ENCODE measurements around the gene ANGPT4. TPM values are rescaled to one million over a fixed set of nuclear protein-coding genes. Genes with fewer than 3 reads are reported as not detected.
"Not testable (repeated sequence)": the region's sequence is repeated elsewhere in the genome, so short reads cannot be mapped to it uniquely, and the experiment has no call there.

The ANGPT4 gene
- total RNA-seq, 1 donor from 2014 or later: 0.12 TPM

GRCh38 chr20:829551-829950 lies 86.6 kb downstream of the ANGPT4 start:
- H3K27ac Mint-ChIP-seq (ENCODE audit: unreplicated experiment): no peak overlapping the region

DNA sequence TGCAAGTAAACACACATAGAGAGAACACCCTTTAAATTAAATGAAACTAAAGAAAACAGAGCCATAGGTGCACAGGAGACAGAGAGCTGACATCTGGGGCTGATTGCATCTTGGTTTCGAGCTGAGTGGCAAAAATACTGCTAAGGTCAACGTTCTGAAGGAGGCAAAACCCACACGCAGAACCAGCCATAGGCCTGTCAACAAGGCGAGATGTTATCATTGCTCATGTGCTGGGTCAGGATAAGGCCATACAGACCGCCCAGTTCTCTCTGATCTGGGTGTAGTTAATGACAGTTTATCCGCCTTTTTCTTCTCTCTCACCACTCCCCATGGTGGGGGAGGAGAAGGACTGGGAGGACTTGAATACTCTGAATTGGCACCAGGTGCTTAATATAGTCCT lies 87.1 kb downstream of the ANGPT4 start:
- Mint-ChIP-seq H3K27me3 (ENCODE audit: low read depth) (no peaks in the 10 kb centered on the region), H3K36me3 (ENCODE audit: low read depth) (no peaks in the 10 kb centered on the region), H3K4me1 (ENCODE audit: low read depth) (peaks cover 6% of the 10 kb centered on the region), H3K9me3 (ENCODE audit: low read depth) (no peaks in the 10 kb centered on the region), H3K27ac (ENCODE audit: unreplicated experiment) (no peak overlapping the region), H3K4me3 (ENCODE audit: unreplicated experiment) (no peak overlapping the region)
- TF ChIP-seq CTCF (IDR thresholded peaks at IDR 0.05): no peak
- no peak for DNase-seq (ENCODE audit: low spot score)

More at GRCh38 chr20:829551-829950, 86.6 kb downstream of the ANGPT4 start:
- peaks cover 12% of the 10 kb centered on the region for H3K4me1 Mint-ChIP-seq (ENCODE audit: low read depth)
- no peak overlapping the region for H3K4me3 Mint-ChIP-seq (ENCODE audit: unreplicated experiment)
- H3K27me3 Mint-ChIP-seq (ENCODE audit: low read depth): no peaks in the 10 kb centered on the region
- no peaks in the 10 kb centered on the region for H3K9me3 Mint-ChIP-seq (ENCODE audit: low read depth)
- no peak for TF ChIP-seq CTCF (IDR thresholded peaks at IDR 0.05)
- H3K36me3 Mint-ChIP-seq (ENCODE audit: low read depth): no peaks in the 10 kb centered on the region
- DNase-seq (ENCODE audit: low spot score): no peak

GRCh38 chr20:827981-828380 lies 88.2 kb downstream of the ANGPT4 start:
- not testable (repeated sequence) for H3K9me3 Mint-ChIP-seq (ENCODE audit: low read depth); H3K27ac Mint-ChIP-seq (ENCODE audit: unreplicated experiment); H3K4me3 Mint-ChIP-seq (ENCODE audit: unreplicated experiment); H3K27me3 Mint-ChIP-seq (ENCODE audit: low read depth); H3K4me1 Mint-ChIP-seq (ENCODE audit: low read depth); H3K36me3 Mint-ChIP-seq (ENCODE audit: low read depth)
- DNase-seq (ENCODE audit: low spot score): peak; percentile 44

GRCh38 chr20:826695-827323 lies 89.3 kb downstream of the ANGPT4 start:
- H3K36me3 Mint-ChIP-seq (ENCODE audit: low read depth): no peaks in the 10 kb centered on the region
- no peaks in the 10 kb centered on the region for H3K9me3 Mint-ChIP-seq (ENCODE audit: low read depth)
- no peak for TF ChIP-seq CTCF (IDR thresholded peaks at IDR 0.05)
- no peaks in the 10 kb centered on the region for H3K4me1 Mint-ChIP-seq (ENCODE audit: low read depth)
- no peak overlapping the region for H3K4me3 Mint-ChIP-seq (ENCODE audit: unreplicated experiment)
- no peak overlapping the region for H3K27ac Mint-ChIP-seq (ENCODE audit: unreplicated experiment)
- no peaks in the 10 kb centered on the region for H3K27me3 Mint-ChIP-seq (ENCODE audit: low read depth)
- DNase-seq (ENCODE audit: low spot score): peak; percentile 27

- no peak for TF ChIP-seq CTCF (IDR thresholded peaks at IDR 0.05)
- H3K4me3 Mint-ChIP-seq (ENCODE audit: unreplicated experiment): no peak overlapping the region
- no peaks in the 10 kb centered on the region for H3K27me3 Mint-ChIP-seq (ENCODE audit: low read depth)
- H3K36me3 Mint-ChIP-seq (ENCODE audit: low read depth): no peaks in the 10 kb centered on the region
- H3K27ac Mint-ChIP-seq (ENCODE audit: unreplicated experiment): no peak overlapping the region
- H3K4me1 Mint-ChIP-seq (ENCODE audit: low read depth): no peaks in the 10 kb centered on the region
- peak; percentile 42 for DNase-seq (ENCODE audit: low spot score)
- H3K9me3 Mint-ChIP-seq (ENCODE audit: low read depth): no peaks in the 10 kb centered on the region
Measured at GRCh38 chr20:825710-826421, 90.3 kb downstream of the ANGPT4 start.

GRCh38 chr20:824916-825315 lies 91.2 kb downstream of the ANGPT4 start:
- H3K4me1 Mint-ChIP-seq (ENCODE audit: low read depth): no peaks in the 10 kb centered on the region
- H3K9me3 Mint-ChIP-seq (ENCODE audit: low read depth): no peaks in the 10 kb centered on the region
- H3K36me3 Mint-ChIP-seq (ENCODE audit: low read depth): no peaks in the 10 kb centered on the region
- no peak overlapping the region for H3K27ac Mint-ChIP-seq (ENCODE audit: unreplicated experiment)
- peaks cover 6% of the 10 kb centered on the region for H3K27me3 Mint-ChIP-seq (ENCODE audit: low read depth)
- TF ChIP-seq CTCF (IDR thresholded peaks at IDR 0.05): no peak
- DNase-seq (ENCODE audit: low spot score): peak; percentile 57
- H3K4me3 Mint-ChIP-seq (ENCODE audit: unreplicated experiment): no peak overlapping the region

Measured in chondrocyte (in vitro differentiated cells).